Stimulated activated CD4-positive, alpha-beta T cell treated with anti-CD3 and anti-CD28 coated beads, Interleukin-12 subunit alpha, Interleukin-12 subunit beta, amount 100 ng/mL, for 48 hours (primary cell): Measurements from ENCODE around the gene CDC14C.
"Not testable (repeated sequence)": the region's sequence is repeated elsewhere in the genome, so short reads cannot be mapped to it uniquely, and the experiment has no call there.

Source experiments
- DNase-seq, 3 donors: peaks; one replicate each; pipeline ENCODE4 v3.0.0-alpha.2; 2020; ENCODE audit warnings: low read depth in 2 of 3, low spot score in 1 of 3

Gene CDC14C

GRCh38 chr7:48924433-48924832 lies at the start of gene CDC14C:
CDC14C (plus strand) TSS chr7:48924547; CDS start chr7:48924673, 126 bp downstream.
- DNase-seq: no peak

- DNase-seq: no peak
Observed at GRCh38 chr7:48875045-48875916, 49.1 kb upstream of the CDC14C start.

GRCh38 chr7:48876087-48876486 lies 48.3 kb upstream of the CDC14C start:
- DNase-seq: no peak

DNA sequence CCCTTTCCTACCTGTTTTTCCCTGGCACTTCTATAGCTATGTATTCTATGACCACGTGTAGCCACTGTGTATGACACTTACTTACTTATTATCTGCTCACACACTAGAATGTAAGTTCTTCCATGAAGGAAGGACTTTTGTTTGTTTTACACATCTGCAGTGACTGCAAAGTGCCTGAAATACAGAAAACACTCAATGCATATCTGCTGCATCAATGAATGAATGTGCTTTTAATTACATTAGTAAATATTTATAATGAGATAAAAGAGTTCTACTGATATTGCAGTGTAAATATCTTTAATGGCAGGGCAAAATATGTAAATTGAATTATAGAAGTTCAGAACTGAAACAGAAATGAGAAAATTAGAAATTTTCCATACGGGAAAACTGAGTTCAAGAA lies 43.5 kb upstream of the CDC14C start:
- no peak for DNase-seq

DNA sequence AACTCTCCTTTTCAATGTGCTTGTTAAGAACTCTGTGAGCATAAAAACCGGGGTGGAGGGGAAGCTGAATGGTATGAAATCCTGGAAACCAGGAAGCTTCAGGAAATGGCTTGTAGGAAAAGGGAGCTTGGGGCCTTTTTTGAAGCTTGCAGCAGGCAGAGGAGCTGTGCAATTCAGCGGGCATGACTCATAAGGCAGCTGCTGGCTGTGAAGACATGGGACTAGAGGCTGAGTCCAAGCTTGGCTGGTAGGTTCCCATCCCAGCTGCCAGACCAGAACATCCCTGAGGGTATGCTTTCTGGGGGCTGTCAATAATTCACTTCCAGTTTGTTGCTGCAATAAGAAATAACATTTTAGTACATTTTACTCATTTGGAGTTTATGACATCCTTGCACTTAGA lies 36.8 kb upstream of the CDC14C start:
- no peak for DNase-seq

DNA sequence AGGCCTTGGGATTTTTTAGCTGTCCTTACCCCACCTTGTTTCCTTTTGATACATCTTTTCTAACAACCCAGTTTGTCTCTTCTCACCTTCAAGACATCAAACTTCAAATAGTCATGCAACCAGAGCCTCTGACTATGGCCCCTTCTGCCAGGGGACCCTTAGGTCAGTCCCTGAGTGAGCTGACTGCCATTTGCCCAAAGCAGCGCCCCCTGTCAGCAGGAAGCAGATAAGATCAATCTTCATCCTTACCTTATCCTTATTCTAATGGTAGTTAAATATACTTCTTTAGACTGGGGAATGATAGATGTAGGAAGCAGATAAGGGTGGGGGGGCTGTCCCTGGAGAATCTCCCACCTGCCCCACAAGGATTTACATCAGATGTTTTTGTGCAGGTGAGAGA lies 29.8 kb upstream of the CDC14C start:
- no peak for DNase-seq

DNA sequence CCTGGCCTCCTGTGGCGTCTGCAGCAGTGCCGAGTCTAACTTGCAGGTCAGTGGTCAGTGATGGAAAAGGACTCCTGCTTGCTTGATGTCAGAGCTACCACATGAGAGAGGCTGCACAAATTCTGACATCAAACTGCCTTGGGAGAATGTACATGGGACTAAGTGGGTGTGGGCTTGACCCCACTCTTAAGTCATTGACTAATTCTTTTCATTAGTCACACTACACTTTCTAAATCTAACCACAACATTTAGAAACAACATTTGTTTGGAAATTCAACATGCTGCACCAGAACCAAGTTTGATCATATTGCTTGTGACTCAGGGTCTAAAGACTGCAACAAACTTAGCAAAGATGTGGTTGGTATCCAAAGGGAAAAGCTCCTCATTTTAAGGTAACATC lies 24.4 kb upstream of the CDC14C start:
- DNase-seq: no peak

GRCh38 chr7:48901966-48902365 lies 22.4 kb upstream of the CDC14C start:
- no peak for DNase-seq

- no peak for DNase-seq
Observed at GRCh38 chr7:48904975-48905374, 19.4 kb upstream of the CDC14C start.

GRCh38 chr7:48905686-48906085 lies 18.7 kb upstream of the CDC14C start:
- DNase-seq: not testable (repeated sequence)

DNA sequence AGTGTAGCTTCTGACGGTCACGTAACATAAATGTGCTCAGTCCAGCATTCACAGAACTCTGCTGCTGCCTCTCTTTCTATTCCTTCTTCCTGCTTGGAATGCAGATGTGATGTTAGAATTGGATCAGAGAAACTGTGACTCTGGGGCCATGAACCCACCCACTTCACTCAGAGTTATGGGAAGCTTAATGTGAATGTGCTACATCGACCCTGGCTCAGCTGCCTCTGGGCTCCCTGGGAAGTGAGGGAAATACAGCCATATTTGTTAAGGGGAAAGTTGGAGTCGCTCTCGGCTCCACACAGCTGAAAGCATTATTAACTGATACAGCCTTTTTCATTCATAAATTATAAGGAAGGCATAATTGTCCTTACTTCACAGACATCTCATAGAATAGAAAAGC lies 14.5 kb upstream of the CDC14C start:
- not testable (repeated sequence) for DNase-seq

DNA sequence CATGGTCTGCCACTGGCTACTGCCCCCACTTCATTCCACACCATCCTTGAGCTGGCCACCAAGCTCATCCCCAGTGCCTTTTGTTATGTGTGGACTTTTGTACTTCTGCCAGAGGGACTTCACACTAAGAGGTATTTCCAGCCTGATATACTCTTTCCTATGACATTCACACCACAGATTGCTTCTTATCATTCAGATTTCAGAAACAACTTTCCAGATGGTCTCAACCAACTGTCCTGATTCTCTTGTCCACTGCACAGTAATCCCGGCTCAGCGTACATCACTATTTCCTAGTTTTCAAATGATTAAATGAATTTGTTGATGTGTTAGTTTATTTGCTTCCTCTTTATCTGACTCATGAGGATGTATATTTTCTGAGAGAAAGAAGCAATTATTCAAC lies 7.1 kb downstream of the CDC14C start:
- no peak for DNase-seq

DNA sequence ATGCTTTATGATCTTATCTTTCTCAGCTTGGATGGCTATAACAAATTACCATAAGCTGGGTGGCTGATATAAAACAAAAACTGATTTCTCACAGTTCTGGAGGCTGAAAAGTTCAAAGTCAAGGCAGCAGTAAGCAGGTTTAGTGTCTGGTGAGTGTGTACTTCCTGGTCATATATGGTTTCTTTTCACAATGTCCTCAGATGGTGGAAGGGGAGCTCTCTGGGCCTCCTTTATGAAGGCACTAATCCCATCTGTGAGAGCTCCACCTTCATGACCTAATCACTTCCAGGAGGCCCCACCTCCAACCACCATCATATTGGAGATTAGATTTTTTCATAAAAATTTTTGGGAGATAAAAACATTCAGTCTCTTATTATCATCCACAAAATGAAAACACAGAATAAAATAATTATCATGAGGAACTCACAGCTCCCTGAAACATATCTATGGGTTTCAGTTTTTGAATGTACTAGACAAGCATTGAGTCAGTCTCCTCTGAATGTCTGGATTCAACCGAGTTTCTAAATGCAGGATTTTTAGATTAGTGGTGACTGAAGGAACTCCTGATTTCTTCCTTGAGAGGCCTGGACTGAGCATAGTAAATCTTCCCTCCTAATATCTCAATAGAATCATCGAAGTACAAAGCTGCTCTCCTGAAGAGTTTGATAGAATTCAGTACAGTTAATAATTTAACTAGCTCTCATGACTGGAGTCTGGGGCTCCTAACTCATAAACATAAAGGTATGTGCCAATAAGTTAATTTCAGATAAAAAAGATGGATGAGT lies 8.0 kb downstream of the CDC14C start:
- no peak for DNase-seq

DNA sequence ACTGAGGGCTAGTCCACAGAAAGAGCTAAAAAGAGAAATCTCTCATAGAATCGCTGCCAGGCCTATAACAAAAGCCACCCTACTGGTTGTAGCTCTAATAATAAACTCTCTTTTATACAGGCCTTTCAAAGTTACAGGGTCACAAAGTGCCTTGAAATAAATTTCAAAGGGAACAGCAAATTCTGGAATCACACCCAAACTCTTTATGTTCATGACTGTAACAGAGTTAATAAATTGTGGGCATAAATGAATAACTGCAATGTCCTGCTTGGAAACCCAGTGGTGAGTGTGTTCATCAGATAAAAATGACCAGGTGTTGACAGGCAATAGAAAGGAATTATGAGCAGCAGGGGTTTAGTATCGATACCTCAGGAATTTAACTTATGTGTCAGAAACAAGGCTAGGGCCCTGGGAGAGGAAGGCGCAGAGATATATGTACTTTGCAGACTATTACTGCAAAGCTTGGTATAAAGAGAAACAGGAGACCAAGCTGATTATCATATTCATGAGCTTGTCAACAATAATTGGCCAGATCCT lies 9.3 kb downstream of the CDC14C start:
- no peak for DNase-seq

- DNase-seq: no peak
Observed at GRCh38 chr7:48938539-48939295, 14.4 kb downstream of the CDC14C start.

DNA sequence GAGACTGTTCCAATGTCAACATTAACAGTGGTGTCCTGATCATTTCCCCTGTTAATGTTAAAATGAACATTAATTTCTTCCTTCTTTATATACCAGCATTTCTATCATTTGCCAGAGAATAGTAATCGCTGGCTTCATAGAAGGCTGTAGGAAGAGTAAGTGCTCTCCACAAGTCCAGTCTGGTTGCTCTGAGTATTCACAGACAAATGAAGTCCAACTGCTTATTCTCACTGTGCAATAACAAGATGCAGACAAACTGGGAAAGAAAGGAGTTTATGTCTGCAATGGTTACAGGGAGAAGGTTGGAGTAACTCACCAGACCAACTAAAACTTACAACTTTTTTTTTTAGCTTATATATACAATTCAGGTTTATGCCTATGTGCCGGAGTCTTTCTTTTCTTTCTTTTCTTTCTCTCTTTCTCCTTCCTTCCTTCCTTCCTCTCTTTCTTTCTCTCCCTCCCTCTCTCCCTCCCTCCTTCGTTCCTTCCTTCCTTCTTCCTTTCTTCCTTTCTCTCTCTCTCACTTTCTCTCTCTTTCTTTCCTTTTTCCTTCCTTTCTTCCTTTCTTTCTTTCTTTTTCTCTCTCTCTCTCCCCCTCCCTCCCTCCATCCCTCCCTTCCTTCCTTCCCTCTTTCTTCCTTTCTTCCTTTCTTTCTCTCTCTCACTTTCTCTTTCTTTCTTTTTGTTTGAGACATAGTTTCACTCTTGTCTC lies 19.1 kb downstream of the CDC14C start:
- DNase-seq: no peak

- no peak for DNase-seq
Observed at GRCh38 chr7:48955916-48956315, 31.6 kb downstream of the CDC14C start.

- DNase-seq: no peak
Observed at GRCh38 chr7:48959676-48960075, 35.3 kb downstream of the CDC14C start.

DNA sequence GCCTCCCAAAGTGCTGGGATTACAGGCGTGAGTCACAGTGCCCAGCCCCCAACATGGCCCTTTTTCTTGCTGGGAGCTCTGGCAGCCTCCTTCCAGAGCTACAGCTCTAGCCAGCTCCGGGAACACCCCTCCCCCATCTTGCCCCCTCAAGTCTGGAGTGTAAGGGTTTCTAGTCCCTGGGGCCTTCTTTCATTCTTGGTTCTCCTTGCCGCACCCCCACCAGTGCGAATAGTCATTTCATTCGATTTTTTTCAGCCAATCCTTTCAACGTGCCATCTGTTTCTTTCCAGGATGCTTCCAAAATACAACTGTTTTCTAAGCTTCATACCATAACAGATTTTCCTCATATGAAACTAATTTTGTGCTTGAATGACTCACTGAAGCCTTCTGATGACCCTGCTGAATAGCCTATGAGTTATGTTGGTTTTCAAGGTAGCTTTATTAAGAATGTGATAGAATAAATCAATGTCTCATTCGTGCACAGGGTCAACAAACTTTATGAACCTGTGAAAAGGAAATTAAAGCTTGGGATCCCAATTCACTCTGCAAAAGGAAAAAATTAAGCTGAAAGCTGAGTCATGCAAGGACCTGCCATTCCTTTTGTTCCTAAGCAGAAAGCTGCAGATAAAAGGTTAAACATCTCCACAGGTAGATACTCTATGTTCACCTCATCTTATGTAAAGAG lies 38.6 kb downstream of the CDC14C start:
- DNase-seq: no peak

DNA sequence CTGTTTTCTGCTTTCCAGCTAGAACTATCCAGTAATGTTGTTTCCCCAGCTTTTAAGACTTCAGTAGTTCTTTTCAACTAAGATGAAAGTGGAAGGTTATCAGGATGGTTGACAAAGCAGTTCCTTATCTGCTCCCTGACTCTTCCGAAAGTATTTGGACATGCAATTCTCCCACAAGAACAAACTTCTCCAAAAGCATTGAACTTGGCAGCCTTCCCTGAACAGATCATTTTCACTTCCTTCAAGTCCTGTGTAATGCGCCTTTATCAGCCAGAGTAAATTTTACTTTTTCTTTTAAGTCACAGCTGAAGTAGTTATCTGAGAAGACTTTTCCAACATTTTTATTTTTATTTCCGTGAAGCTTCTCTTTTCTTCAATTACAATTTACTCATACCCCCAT lies 39.7 kb downstream of the CDC14C start:
- DNase-seq: no peak
